HL-60 (cell line): ENCODE results near the gene UCHL3.

Experiments
- DNase-seq, 2 experiments: peaks; one replicate each; pipeline ENCODE4 v3.0.0-alpha.2; 2010 to 2020; ENCODE audit warnings: low read depth in 1 of 2, low spot score in 1 of 2
- H3K27ac ChIP-seq: fragments of 250-450 bp; sonication (Bioruptor Pico); replicated peaks from 2 replicates; pipeline ENCODE4 v1.5.1; 2020; ENCODE audit warnings: mild to moderate bottlenecking, moderate library complexity
- H3K27me3 ChIP-seq: fragments of 250-450 bp; sonication (Bioruptor Pico); 2 replicates; pipeline ENCODE4 v1.5.1; 2021; ENCODE audit warnings: mild to moderate bottlenecking, moderate library complexity; ENCODE audit not compliant: insufficient read depth, poor library complexity, severe bottlenecking
- H3K4me3 ChIP-seq: replicated peaks from 2 replicates; pipeline ENCODE4 v1.5.1; 2011; ENCODE audit warnings: mild to moderate bottlenecking, control low read depth, low read length; ENCODE audit not compliant: insufficient read depth
- CTCF ChIP-seq: IDR thresholded peaks from one replicate; pipeline ENCODE4 v1.5.1; 2011; ENCODE audit warnings: low read length, control low read depth, inconsistent platforms; ENCODE audit not compliant: insufficient read depth
- GABPA ChIP-seq: IDR thresholded peaks from 2 replicates; pipeline ENCODE4 v1.6.1; 2012; ENCODE audit warnings: low read depth
- POLR2AphosphoS5 ChIP-seq: IDR thresholded peaks from 2 replicates; pipeline ENCODE4 v1.6.1; 2012; ENCODE audit warnings: low read depth
- SPI1 ChIP-seq: IDR thresholded peaks from 2 replicates; pipeline ENCODE4 v1.6.1; 2012; ENCODE audit warnings: low read depth, mild to moderate bottlenecking, borderline replicate concordance
- TF ChIP-seq, protein P1 (sequence below): IDR thresholded peaks from 2 replicates; pipeline ENCODE4 v1.6.1; 2012; ENCODE audit warnings: low read depth; ENCODE audit not compliant: insufficient replicate concordance

Gene UCHL3

GRCh38 chr13:75558145-75558840 lies 8.7 kb downstream of the UCHL3 start:
- no peak overlapping the region for H3K27ac ChIP-seq
- H3K27me3 ChIP-seq, result no peaks in the 10 kb centered on the region
- H3K4me3 ChIP-seq, result no peak overlapping the region
- TF ChIP-seq, protein P1, sequence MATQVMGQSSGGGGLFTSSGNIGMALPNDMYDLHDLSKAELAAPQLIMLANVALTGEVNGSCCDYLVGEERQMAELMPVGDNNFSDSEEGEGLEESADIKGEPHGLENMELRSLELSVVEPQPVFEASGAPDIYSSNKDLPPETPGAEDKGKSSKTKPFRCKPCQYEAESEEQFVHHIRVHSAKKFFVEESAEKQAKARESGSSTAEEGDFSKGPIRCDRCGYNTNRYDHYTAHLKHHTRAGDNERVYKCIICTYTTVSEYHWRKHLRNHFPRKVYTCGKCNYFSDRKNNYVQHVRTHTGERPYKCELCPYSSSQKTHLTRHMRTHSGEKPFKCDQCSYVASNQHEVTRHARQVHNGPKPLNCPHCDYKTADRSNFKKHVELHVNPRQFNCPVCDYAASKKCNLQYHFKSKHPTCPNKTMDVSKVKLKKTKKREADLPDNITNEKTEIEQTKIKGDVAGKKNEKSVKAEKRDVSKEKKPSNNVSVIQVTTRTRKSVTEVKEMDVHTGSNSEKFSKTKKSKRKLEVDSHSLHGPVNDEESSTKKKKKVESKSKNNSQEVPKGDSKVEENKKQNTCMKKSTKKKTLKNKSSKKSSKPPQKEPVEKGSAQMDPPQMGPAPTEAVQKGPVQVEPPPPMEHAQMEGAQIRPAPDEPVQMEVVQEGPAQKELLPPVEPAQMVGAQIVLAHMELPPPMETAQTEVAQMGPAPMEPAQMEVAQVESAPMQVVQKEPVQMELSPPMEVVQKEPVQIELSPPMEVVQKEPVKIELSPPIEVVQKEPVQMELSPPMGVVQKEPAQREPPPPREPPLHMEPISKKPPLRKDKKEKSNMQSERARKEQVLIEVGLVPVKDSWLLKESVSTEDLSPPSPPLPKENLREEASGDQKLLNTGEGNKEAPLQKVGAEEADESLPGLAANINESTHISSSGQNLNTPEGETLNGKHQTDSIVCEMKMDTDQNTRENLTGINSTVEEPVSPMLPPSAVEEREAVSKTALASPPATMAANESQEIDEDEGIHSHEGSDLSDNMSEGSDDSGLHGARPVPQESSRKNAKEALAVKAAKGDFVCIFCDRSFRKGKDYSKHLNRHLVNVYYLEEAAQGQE, result no peak
- TF ChIP-seq SPI1, result no peak
- TF ChIP-seq GABPA, result no peak
- no peak for TF ChIP-seq CTCF
- no peak for TF ChIP-seq POLR2AphosphoS5
- DNase-seq, result no peak

- Histone ChIP-seq H3K27ac (no peak overlapping the region), H3K27me3 (no peaks in the 10 kb centered on the region), H3K4me3 (no peak overlapping the region)
- TF ChIP-seq SPI1 (no peak), GABPA (no peak)
- TF ChIP-seq, protein P1, result no peak
- DNase-seq, result no peak
Observed at GRCh38 chr13:75566658-75567057, 17.1 kb downstream of the UCHL3 start.

- TF ChIP-seq, protein P1, result no peak
- TF ChIP-seq POLR2AphosphoS5 (no peak), CTCF (no peak), GABPA (no peak), SPI1 (no peak)
- Histone ChIP-seq H3K4me3 (no peak overlapping the region), H3K27me3 (no peaks in the 10 kb centered on the region), H3K27ac (no peak overlapping the region)
- no peak for DNase-seq
Observed at GRCh38 chr13:75569576-75569975, 20.0 kb downstream of the UCHL3 start.
